Adipocyte (in vitro differentiated cells): ENCODE results near the gene RBP5.

Experiments
- DNase-seq: peaks from one replicate; pipeline ENCODE4 v3.0.0-alpha.2; 2015; ENCODE audit warnings: low read depth
- H3K27me3 ChIP-seq: replicated peaks from 2 replicates; pipeline ENCODE4 v1.7.0; 2013; ENCODE audit warnings: mild to moderate bottlenecking, low read length, moderate library complexity; ENCODE audit not compliant: control insufficient read depth, insufficient read depth
- H3K36me3 ChIP-seq: 2 replicates; pipeline ENCODE4 v1.7.0; 2013; ENCODE audit warnings: low read length, mild to moderate bottlenecking, moderate library complexity; ENCODE audit not compliant: control insufficient read depth, insufficient read depth, severe bottlenecking
- H3K4me1 ChIP-seq: 2 replicates; pipeline ENCODE4 v1.7.0; 2013; ENCODE audit warnings: mild to moderate bottlenecking, low read length, moderate library complexity; ENCODE audit not compliant: control insufficient read depth, insufficient read depth
- H3K4me3 ChIP-seq: 2 replicates; pipeline ENCODE4 v1.7.0; 2013; ENCODE audit warnings: mild to moderate bottlenecking, low read length, moderate library complexity
- H3K9ac ChIP-seq: 2 replicates; pipeline ENCODE4 v1.7.0; 2013; ENCODE audit warnings: mild to moderate bottlenecking, low read length, moderate library complexity
- H3K9me3 ChIP-seq: 2 replicates; pipeline ENCODE4 v1.7.0; 2013; ENCODE audit warnings: mild to moderate bottlenecking, low read length, moderate library complexity; ENCODE audit not compliant: control insufficient read depth

The RBP5 gene

DNA sequence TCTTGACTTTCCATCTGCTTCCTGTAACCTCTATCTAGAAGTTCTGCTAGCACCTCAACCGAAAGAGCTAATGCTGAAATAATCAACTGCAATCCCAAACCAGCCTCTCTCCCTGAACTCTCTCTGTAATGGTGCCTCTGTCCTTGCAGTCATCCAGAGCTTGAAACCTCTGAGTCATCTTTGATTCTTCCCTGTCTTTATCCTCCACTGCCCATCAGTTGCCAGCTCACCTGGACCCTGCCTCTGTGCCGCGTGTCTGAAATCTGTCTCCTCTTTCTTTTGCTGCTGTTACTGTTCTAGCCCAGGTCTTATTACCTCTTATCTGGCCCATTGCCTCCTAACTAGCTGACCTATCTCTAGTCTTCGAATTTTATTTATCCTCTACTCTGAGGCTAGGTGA is 17.0 kb upstream of the RBP5 start:
- Histone ChIP-seq H3K9me3 (no peaks in the 10 kb centered on the region), H3K27me3 (no peaks in the 10 kb centered on the region), H3K36me3 (peaks cover 35% of the 10 kb centered on the region), H3K9ac (no peak overlapping the region), H3K4me1 (peaks cover 15% of the 10 kb centered on the region), H3K4me3 (no peak overlapping the region)
- DNase-seq: peak; percentile 19

DNA sequence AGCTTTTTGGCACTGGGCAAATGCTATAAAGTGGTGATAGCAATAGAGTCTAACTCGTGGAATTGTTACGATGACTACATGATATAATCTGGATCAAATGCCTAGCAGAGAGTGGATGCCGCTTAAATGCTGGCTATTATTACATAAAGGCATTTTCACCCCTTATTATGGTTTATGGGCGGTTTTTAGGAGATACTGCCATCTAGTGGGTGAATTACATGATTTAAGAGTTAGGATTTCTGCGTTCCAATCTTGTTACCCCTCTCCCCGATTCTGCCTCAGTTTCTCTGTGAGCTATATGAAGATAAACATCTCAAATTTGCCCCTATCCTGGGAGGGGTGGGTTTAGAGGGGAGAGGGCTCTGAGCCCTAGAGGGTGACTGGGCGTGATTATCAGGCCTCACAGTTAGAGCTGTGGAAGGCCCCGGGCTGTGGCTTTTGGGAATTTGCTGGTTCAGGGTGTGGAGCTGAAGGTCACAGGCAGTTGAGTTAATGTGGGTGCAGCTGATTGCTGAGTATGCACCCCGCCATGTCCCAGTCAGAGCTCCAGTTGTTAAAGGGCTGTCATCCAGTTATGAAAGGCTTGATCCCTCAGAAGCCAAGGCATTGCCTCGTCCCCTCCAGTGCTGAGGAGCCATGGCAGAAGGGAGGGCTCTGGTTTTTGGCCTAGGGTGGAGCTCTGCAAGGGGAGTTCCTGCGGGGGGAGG is 15.9 kb upstream of the RBP5 start:
- H3K4me3 ChIP-seq: no peak overlapping the region
- H3K9me3 ChIP-seq: no peaks in the 10 kb centered on the region
- peak overlapping the region; percentile 74 for H3K9ac ChIP-seq
- DNase-seq: peak; percentile 83
- H3K27me3 ChIP-seq: no peaks in the 10 kb centered on the region
- peaks cover 15% of the 10 kb centered on the region for H3K4me1 ChIP-seq
- peaks cover 26% of the 10 kb centered on the region for H3K36me3 ChIP-seq

DNA sequence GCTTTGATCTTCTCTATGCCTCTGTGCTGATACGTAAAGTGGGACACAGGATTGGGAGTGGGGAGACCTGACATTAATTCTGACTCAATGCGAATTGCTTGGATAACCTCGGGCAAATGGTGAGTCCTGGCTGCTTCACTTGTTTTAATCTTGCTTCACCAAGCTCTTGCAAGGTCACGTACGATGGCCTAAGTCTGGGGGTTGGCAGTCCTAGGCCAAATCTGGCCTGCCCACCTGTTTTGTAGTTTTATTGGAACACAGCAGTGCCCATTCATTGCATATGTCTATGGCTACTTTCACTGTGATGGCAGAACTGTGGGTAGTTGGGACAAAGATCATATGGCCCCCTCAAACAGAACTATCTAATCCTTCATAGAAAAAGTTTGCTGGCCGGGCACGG is 14.9 kb upstream of the RBP5 start:
- Histone ChIP-seq H3K4me3 (no peak overlapping the region), H3K36me3 (peaks cover 20% of the 10 kb centered on the region), H3K27me3 (no peaks in the 10 kb centered on the region), H3K4me1 (peaks cover 15% of the 10 kb centered on the region), H3K9me3 (no peaks in the 10 kb centered on the region), H3K9ac (no peak overlapping the region)
- no peak for DNase-seq

DNA sequence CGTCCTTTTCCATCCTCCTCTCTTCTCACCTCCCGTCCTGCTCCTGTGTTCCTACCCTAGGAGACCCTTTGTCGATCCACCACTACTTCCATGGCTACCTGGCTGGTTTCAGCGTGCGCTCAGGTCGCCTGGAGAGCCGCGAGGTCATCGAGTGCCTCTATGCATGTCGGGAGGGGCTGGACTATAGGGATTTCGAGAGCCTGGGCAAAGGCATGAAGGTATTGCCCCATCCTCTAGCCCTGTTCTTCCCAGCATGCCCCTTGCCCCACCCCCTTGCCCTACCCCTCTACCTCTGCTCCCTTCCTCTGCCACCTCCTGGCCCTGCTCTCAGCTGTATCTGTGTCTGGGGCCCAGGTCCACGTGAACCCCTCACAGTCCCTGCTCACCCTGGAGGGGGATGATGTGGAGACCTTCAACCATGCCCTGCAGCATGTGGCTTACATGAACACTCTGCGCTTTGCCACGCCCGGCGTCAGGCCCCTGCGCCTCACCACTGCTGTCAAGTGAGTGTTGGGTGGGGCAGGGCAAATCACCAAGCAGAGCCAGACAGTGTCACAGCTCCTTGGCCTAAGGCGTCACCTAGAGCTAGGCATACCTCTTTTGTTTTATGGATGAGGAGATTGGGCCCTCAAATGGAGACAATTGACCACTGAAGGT is 14.2 kb upstream of the RBP5 start:
- DNase-seq: no peak
- Histone ChIP-seq H3K27me3 (no peaks in the 10 kb centered on the region), H3K9ac (no peak overlapping the region), H3K36me3 (peaks cover 21% of the 10 kb centered on the region), H3K4me1 (peaks cover 15% of the 10 kb centered on the region), H3K4me3 (no peak overlapping the region), H3K9me3 (no peaks in the 10 kb centered on the region)

DNA sequence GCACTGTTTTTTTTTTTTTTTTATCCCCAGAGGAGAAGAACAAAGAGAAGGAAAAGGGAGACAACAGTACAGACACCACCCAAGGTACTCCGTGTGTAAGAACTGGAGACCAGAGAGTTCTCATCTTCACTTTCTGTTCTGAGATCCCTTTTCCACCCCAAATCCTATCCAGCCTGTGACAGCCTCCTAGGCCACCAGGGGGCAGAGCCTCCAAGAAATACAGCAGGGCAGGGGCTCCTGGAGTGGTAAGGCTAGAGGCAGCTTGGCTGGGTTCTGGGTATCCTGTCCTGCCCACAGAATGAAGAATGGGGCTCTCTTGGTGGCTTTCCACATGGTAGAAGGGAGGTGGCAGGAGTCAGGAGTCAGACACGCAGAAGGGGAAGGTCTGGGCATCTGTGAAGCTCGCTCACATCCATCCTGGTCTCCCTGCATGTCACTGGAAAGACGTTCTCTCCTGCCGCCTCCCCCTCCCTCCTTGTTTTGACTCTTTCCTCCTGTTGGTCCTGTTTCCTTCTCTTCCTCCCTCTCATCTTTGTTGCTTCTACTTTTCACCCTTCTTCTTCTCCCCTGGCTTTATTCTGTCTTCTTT is 13.5 kb upstream of the RBP5 start:
- H3K36me3 ChIP-seq: peaks cover 21% of the 10 kb centered on the region

DNA sequence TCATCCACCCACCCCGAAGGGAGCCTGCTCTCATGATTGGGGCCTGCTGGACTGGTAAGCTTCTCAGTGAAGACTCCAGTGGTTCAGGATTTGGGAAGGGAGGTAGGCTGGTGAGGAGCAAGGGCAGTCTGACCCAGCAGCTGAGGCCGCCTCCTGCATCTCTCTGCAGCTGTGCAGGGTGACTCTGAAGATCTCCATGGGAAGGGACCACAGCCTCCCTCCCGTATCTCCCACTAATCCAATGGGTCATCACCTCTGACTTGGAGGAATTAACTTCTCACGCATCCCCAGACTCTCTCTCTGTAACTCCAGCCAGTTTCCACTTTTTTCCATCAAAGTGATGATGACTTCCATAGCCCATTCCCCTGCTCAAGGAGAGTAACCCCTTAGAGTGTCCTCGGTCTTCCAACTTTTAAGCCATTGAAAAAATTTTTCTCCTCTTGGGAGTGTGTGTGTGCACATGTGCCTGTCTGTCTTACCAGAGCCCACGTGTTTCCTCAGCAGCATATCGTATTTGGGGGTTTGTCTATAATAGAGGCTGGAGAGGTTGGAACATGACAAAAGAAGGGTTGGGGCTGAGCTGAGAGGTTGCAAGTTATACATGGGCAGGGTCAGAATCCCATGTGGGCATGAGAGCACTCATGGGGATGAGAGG is 12.8 kb upstream of the RBP5 start:
- Histone ChIP-seq H3K4me3 (no peak overlapping the region), H3K9ac (no peak overlapping the region), H3K36me3 (peaks cover 27% of the 10 kb centered on the region), H3K9me3 (no peaks in the 10 kb centered on the region), H3K4me1 (peaks cover 15% of the 10 kb centered on the region), H3K27me3 (no peaks in the 10 kb centered on the region)
- DNase-seq: no peak

More for the DNA sequence above, 13.5 kb upstream of the RBP5 start:
- no peak overlapping the region for H3K9ac ChIP-seq
- H3K4me3 ChIP-seq: no peak overlapping the region
- H3K9me3 ChIP-seq: no peaks in the 10 kb centered on the region
- peaks cover 15% of the 10 kb centered on the region for H3K4me1 ChIP-seq
- H3K27me3 ChIP-seq: no peaks in the 10 kb centered on the region
- DNase-seq: peak; percentile 71

DNA sequence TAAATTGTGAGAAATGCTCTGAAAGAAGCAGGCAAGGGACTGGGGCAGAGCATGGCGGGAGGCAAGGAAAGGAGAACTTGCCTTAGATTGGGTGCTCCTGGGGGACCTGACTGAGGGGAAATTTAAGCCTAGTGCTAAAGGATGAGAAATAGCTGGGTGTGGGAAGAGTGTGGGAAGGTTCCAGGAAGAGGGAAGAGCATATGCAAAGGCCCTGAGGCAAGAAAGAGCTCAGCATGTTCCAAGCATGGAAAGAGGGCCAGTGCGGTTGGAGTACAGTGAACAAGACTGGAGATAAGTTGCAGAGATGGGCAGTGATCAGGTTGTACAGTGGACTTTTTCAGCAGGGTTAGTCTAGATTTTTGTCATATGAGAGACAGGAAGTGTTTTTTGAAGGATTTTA is 10.5 kb upstream of the RBP5 start:
- no peak for DNase-seq
- no peak overlapping the region for H3K4me3 ChIP-seq
- peaks cover 1% of the 10 kb centered on the region for H3K4me1 ChIP-seq
- no peaks in the 10 kb centered on the region for H3K9me3 ChIP-seq
- H3K36me3 ChIP-seq: peaks cover 42% of the 10 kb centered on the region
- H3K9ac ChIP-seq: no peak overlapping the region
- H3K27me3 ChIP-seq: no peaks in the 10 kb centered on the region

DNA sequence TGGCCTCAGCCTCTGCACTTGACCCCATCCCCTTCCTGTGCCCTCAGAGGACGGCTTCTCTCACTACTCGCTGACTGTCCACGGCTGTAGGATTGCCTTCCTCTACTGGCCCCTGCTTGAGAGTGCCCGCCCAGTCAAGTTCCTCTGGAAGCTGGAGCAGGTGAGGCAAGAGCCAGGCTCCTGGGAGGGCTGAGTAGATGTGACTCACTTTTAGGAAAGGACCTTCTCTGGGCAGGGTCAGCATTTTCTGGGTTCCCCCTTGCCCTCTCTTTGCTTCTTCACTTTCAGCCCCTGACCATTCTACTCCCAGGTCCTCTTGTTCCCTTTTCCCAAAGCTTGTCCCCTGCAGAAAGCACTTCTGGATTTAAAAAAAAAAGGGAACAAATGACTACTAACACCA is 9.2 kb upstream of the RBP5 start:
- H3K9ac ChIP-seq: no peak overlapping the region
- no peaks in the 10 kb centered on the region for H3K27me3 ChIP-seq
- no peaks in the 10 kb centered on the region for H3K4me1 ChIP-seq
- no peak overlapping the region for H3K4me3 ChIP-seq
- DNase-seq: no peak
- peaks cover 35% of the 10 kb centered on the region for H3K36me3 ChIP-seq
- H3K9me3 ChIP-seq: no peaks in the 10 kb centered on the region

DNA sequence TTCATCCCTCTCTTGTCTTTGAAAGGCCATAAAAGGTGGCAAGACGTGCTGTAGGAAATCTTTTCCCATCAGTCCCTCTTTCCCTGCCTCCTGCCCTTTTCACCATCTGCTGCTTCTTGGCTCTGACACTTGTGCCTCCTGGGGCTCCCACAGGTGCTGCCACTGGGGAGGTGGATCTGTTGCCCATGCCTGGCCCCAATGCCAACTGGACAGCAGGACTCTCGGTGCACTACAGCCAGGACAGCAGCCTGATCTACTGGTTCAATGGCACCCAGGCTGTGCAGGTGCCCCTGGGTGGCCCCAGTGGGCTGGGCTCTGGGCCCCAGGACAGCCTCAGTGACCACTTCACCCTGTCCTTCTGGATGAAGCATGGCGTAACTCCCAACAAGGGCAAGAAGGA is 8.0 kb upstream of the RBP5 start:
- DNase-seq: no peak
- no peaks in the 10 kb centered on the region for H3K9me3 ChIP-seq
- H3K4me1 ChIP-seq: no peaks in the 10 kb centered on the region
- peaks cover 35% of the 10 kb centered on the region for H3K36me3 ChIP-seq
- H3K4me3 ChIP-seq: no peak overlapping the region
- H3K9ac ChIP-seq: no peak overlapping the region
- peaks cover 3% of the 10 kb centered on the region for H3K27me3 ChIP-seq

DNA sequence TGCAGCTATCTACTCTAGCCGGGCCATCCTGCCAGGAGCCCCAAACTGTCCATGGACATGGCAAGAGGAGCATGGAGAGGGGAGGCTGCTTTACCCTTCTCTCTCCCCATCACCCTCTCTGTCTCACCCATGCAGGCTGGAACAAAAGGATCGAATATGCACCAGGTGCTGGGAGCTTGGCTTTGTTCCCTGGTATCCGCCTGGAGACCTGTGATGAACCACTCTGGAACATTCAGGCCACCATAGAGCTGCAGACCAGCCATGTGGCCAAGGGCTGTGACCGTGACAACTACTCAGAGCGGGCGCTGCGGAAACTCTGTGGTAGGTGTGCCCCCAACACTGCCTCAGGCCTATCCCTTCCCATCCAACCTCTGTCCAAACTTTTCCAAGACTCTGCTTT is 7.4 kb upstream of the RBP5 start:
- peaks cover 30% of the 10 kb centered on the region for H3K36me3 ChIP-seq

DNA sequence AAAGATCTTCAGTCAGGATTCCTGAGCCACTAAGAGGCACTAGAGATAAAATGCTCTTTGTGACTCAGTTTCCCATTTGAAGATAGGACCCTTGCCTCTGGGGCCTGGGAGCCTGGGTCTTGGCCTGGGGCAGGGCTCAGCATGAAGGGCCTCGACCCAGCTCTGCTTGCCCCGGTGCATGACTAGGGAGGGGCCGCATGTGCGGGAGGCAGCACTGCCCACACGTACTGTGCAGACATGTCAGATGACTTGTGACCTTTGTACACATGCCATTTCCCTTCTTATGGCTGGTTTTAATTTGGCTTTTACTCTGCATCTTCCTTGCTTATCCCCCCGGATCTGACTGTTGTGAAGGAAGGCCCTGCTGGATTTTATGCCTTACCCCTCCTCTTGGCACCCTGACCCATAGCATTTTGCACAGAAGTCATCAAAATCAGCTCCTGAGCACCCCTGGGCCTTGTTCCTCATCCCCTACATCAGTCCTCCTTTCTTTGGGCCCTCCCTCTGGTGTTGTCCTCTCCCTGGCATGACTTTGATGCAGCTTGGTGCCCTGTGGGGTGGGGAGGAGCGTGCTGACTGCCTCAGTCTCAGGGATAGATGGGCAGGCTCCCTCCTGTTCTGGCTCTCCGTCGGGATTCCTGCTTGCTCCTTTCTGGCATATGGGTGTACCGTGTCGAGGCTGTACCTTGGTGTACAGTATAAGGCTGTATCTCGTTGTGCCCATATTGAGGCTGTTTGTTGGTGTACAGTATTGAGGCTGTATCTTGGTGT is 5.9 kb upstream of the RBP5 start:
- H3K27me3 ChIP-seq: peaks cover 13% of the 10 kb centered on the region
- H3K4me3 ChIP-seq: no peak overlapping the region
- H3K9ac ChIP-seq: no peak overlapping the region
- H3K36me3 ChIP-seq: peaks cover 28% of the 10 kb centered on the region
- no peak for DNase-seq
- H3K4me1 ChIP-seq: peaks cover 4% of the 10 kb centered on the region
- no peaks in the 10 kb centered on the region for H3K9me3 ChIP-seq

More for the DNA sequence above, 7.4 kb upstream of the RBP5 start:
- no peak for DNase-seq
- H3K4me1 ChIP-seq: no peaks in the 10 kb centered on the region
- no peak overlapping the region for H3K9ac ChIP-seq
- peaks cover 6% of the 10 kb centered on the region for H3K27me3 ChIP-seq
- H3K4me3 ChIP-seq: no peak overlapping the region
- H3K9me3 ChIP-seq: no peaks in the 10 kb centered on the region
